ENCODE results near the gene LYRM4.

LYRM4 gene

GRCh38 chr6:5246141-5247097, 14.3 kb downstream of the LYRM4 start:
- DNase-seq (ENCODE audit: low read depth): no peak

- DNase-seq (ENCODE audit: low read depth): no peak
Measured at GRCh38 chr6:5243069-5243468, 17.7 kb downstream of the LYRM4 start.

- DNase-seq (ENCODE audit: low read depth): no peak
Measured at GRCh38 chr6:5241252-5241651, 19.5 kb downstream of the LYRM4 start.

DNA sequence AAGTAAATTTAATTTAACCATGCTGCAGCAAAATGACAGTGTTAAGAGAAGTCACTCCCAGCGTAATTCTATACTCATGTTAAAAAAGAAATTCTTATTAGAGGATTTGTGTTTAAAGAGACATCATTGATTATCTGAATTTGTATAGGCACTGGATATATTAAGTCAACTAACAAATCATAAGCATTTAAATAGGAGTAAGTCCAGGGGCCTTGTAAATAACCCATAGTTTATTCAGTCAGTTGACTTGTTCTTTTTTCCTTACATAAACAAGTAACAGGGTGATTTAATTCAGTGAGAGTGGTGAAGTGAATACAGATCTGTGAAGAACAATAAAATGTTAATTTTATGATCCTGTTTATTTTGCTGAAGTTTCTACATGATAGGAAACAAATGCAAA, 22.4 kb downstream of the LYRM4 start:
- no peak for DNase-seq (ENCODE audit: low read depth)

- no peak for DNase-seq (ENCODE audit: low read depth)
Measured at GRCh38 chr6:5237805-5238204, 22.9 kb downstream of the LYRM4 start.

GRCh38 chr6:5235830-5236229, 24.9 kb downstream of the LYRM4 start:
- DNase-seq (ENCODE audit: low read depth): no peak

DNA sequence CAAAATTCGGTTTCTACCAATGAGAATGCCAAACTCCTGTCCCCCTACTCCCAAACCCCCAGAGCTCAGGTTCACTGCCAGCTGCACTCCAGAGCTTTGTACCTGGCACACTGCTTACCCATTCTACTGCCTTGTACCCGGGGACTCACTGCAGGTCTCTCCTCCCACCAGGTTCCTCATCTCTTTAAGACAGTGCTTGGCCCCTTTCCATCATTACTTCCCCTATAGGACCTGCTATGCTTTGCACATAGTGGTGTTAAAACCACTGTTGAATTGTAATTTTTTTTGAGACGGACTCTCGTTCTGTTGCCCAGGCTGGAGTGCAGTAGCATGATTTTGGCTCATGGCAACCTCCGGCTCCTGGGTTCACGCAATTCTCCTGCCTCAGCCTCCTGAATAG, 25.9 kb downstream of the LYRM4 start:
- no peak for DNase-seq (ENCODE audit: low read depth)

DNA sequence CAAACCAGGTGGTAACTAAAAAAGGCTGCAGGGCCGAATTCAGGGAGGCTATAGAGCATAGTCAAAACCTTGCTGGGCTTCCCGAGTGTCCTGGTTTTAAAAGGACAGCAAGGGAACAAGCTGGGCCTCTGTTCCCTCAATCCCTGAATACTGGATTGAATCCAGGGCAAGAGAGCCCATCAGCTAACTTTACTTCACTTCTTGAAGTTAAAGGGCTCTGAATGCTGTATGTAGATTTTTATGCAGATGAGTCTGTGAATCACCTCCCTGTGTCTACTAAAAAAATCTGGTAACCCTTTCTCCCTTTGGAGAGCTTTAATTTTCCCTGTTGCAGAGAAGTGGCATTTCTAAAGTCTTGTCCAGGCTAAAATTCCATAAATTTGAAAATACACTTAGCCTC, 29.5 kb downstream of the LYRM4 start:
- DNase-seq (ENCODE audit: low read depth): no peak

DNA sequence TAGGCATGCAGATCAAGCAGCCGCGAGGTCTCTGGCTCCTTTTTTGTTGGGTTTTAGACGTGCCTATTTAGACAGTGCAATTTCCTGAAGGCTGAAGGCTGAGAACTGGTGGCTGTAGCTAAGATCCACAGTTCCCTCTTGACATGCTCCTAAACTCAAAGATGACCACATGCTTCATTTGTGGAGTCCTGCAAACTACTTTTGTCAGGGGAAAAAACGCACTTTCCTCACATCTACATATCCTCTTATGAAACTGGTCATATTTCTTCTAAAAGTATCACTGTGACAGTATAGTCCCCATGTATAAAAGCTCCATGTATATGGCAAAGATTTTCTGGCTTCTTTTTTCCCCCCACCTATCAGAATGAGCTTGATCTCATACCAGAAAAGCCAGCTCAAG, 30.7 kb downstream of the LYRM4 start:
- no peak for DNase-seq (ENCODE audit: low read depth)

GRCh38 chr6:5229356-5229755, 31.4 kb downstream of the LYRM4 start:
- DNase-seq (ENCODE audit: low read depth): no peak

GRCh38 chr6:5223309-5223708, 37.4 kb downstream of the LYRM4 start:
- no peak for DNase-seq (ENCODE audit: low read depth)

DNA sequence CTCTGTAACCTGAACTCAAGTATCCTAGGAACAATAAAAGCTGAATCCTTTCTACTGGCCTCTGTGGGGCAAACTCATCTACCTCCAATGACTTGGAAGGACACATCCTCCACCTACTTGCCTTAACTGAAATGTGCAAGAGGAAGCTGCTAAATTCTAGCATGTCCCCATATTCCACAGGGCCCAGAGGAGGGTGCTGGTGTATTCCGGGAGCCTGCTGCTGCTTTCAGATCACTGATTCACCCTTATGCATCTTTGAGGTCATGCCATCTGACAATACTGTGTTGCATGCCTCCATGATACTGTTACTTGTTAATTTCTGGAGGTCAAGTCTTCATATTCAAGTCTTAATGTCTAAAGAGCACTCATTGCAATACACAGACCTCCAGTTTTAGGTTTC, 40.3 kb downstream of the LYRM4 start:
- DNase-seq (ENCODE audit: low read depth): no peak

DNA sequence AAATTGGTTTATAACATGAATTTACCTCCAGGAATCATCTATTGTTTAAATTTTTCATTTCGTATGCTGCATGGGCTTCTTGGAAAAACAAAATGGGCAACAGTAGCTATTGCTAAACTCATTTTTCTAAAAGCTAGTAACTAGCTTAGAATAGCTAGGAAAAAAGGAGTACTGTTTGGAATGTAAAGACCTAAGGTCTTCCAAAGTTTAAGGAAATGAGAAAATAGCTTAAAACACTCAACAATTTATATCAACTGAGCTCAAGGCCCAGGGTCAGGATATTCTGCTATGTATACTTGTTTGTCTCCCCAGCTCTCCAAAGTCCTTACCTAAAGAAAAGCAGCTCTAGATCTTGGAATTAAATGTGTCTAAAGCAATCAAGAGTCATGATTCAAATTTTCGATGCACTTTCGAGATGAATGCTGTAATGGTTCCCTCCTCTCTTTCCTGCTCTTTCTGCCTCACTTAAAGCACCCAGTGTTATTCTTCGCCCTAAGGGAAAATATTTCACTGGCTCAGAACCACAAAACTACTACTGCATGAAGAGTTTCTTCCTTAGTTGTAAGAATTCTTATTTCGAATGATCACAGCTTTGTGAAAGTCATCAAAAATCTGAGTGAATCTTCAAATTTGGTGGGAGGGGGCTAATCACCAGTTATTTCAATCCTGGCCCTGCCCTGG, 41.6 kb downstream of the LYRM4 start:
- DNase-seq (ENCODE audit: low read depth): no peak

- DNase-seq (ENCODE audit: low read depth): no peak
Measured at GRCh38 chr6:5217356-5217755, 43.4 kb downstream of the LYRM4 start.

- no peak for DNase-seq (ENCODE audit: low read depth)
Measured at GRCh38 chr6:5215799-5216198, 45.0 kb downstream of the LYRM4 start.

GRCh38 chr6:5215159-5215558, 45.6 kb downstream of the LYRM4 start:
- DNase-seq (ENCODE audit: low read depth): no peak

GRCh38 chr6:5214570-5215052, 46.1 kb downstream of the LYRM4 start:
- DNase-seq (ENCODE audit: low read depth): no peak

DNA sequence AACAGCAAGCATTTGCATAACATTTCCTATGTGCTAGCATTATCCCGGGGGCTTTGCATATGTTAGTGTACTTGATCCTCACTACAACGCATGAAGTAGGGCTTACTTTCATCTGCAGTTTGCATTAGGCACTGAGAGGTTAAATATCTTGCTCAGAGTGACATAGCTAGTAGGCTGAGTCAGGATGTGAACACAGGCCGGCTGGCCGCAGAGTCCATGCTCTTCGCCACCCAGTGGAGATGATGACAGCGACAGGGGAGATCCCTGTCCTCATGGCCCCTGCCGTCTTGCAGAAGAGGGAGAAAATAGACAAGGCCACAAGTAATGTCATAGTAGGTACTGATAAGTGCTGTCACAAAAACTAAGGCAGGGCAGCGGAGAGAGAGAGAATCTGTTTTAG, 46.9 kb downstream of the LYRM4 start:
- no peak for DNase-seq (ENCODE audit: low read depth)

DNA sequence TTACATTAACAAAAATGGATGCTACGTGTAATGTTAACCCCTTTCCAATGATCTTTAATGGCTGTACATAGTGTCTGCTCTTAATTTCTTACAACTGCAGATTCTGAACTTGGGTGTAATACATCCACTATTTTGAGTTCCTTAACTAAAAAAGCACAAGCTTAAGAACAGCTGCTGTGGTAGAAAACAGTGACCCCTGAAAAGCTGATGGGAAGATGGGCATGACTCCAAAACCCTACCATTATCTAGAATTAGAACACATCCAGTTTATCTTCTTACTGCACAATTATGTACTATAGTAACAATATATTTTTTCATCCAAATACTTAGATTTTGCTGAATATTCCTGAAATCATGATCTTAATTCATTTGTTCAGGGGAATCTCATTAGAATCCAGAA, 49.3 kb downstream of the LYRM4 start:
- no peak for DNase-seq (ENCODE audit: low read depth)

- DNase-seq (ENCODE audit: low read depth): no peak
Measured at GRCh38 chr6:5208471-5208971, 52.2 kb downstream of the LYRM4 start.

DNA sequence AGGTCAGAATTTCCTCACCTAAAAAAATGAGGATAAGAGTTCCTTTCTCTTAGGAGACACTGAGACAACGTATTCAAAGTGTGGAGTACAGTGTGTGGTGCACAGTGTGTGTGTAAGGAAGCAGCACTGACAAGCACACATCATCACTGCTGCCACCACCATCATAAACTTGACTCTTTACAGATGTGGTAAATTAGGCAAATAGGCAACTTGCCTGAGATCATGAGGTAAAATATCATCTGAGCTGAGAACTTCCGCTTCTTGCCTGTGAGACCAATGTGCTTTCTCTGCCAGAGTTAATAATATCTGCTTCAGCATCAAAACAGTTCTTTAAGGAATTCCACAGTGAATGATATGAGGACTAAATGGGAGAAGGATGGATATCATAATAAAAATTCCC, 52.7 kb downstream of the LYRM4 start:
- DNase-seq (ENCODE audit: low read depth): no peak

DNA sequence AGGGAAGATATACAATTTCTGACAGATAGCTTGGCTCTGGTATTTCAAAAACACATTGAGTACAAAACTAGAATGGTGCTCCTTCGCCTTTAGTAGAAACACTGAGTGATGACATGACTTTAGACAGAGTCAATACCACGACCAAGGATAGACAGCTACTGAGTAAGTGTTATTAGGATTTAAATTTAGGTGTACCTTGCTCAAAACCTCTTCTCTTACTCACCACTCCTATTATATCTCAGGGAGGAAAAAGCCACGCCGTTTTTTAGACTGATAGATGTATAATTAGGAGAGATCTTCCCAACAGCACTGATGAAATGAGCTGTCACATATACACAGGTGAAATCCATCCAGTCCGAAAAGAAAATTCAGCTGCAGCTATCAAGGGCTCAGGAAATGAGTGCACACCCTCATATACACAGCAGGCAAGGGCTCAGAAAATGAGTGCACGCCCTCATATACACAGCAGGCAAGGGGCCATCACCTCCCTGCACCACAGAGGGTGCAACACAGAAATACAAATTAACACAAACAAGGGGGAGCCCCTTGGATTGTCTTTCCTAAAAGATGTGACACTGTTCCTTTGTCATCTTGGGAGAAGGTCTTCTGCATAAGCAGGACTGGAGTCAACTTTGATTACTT, 53.7 kb downstream of the LYRM4 start:
- DNase-seq (ENCODE audit: low read depth): no peak

Measured in activated T-cell treated with anti-CD3 and anti-CD28 coated beads for 1 hour (primary cell).